Measurements from ENCODE around the gene ZMYM4. TPM values are rescaled to one million over a fixed set of nuclear protein-coding genes. Genes with fewer than 3 reads are reported as not detected.

Gene ZMYM4
- total RNA-seq, 2 experiments from 2014 or later = 37.0 to 39.9 TPM

- Mint-ChIP-seq H3K27ac (no peak overlapping the region), H3K4me1 (ENCODE audit: low read depth) (no peaks in the 10 kb centered on the region), H3K36me3 (ENCODE audit: low read depth) (no peaks in the 10 kb centered on the region), H3K9me3 (no peaks in the 10 kb centered on the region), H3K4me3 (no peak overlapping the region), H3K27me3 (no peaks in the 10 kb centered on the region)
- DNase-seq (no peak), ATAC-seq (ENCODE audit: poor library complexity) (no peak)
- Histone ChIP-seq H3K4me1 (ENCODE audit: insufficient read depth, low read length) (no peaks in the 10 kb centered on the region), H3K36me3 (ENCODE audit: insufficient read depth, low read length) (no peaks in the 10 kb centered on the region), H3K9me3 (ENCODE audit: control insufficient read depth in 1 of 2, insufficient read depth in 1 of 2, low read length in 2 of 2) (no peaks in the 10 kb centered on the region), H3K27ac (ENCODE audit: low read depth in 1 of 2, low read length in 2 of 2) (no peak overlapping the region), H3K27me3 (ENCODE audit: control insufficient read depth in 1 of 2, insufficient read depth in 2 of 2, low read length in 2 of 2) (no peaks in the 10 kb centered on the region), H3K4me3 (ENCODE audit: low read length) (no peak overlapping the region)
- CTCF ChIA-PET = interaction anchor here (0.6 to 0.9 kb wide), 2 partner anchors 19 to 21 kb away, joined by 3 to 4 read pairs; no protein-coding TSS in a partner anchor
- no peak for TF ChIP-seq CTCF (IDR thresholded peaks at IDR 0.05)
- intact Hi-C loops (cut with DNase I, micrococcal nuclease) = no loop called here
- POLR2A ChIA-PET = interaction anchor here (1.5 kb wide), 1 partner anchor 30 kb away, joined by 3 read pairs; the partner anchor contains the start of gene SFPQ
Measured at GRCh38 chr1:35223084-35223630, 45.4 kb upstream of the ZMYM4 start.

GRCh38 chr1:35226546-35226945 lies 42.0 kb upstream of the ZMYM4 start:
- ChIA-PET POLR2A (interaction anchor here (1.2 kb wide), 1 partner anchor 34 kb away, joined by 3 read pairs; the partner anchor contains the start of gene SFPQ), CTCF (no interaction called here)
- Mint-ChIP-seq H3K4me1 (ENCODE audit: low read depth) (no peaks in the 10 kb centered on the region), H3K27me3 (no peaks in the 10 kb centered on the region), H3K36me3 (ENCODE audit: low read depth) (no peaks in the 10 kb centered on the region), H3K9me3 (no peaks in the 10 kb centered on the region), H3K27ac (no peak overlapping the region), H3K4me3 (no peak overlapping the region)
- Histone ChIP-seq H3K9me3 (ENCODE audit: control insufficient read depth in 1 of 2, insufficient read depth in 1 of 2, low read length in 2 of 2) (no peaks in the 10 kb centered on the region), H3K27me3 (ENCODE audit: control insufficient read depth in 1 of 2, insufficient read depth in 2 of 2, low read length in 2 of 2) (no peaks in the 10 kb centered on the region), H3K36me3 (ENCODE audit: insufficient read depth, low read length) (no peaks in the 10 kb centered on the region), H3K27ac (ENCODE audit: low read depth in 1 of 2, low read length in 2 of 2) (no peak overlapping the region), H3K4me3 (ENCODE audit: low read length) (no peak overlapping the region), H3K4me1 (ENCODE audit: insufficient read depth, low read length) (no peaks in the 10 kb centered on the region)
- ATAC-seq (ENCODE audit: poor library complexity) = no peak
- intact Hi-C loops (cut with DNase I, micrococcal nuclease) = no loop called here
- TF ChIP-seq CTCF (IDR thresholded peaks at IDR 0.05) = no peak
- no peak for DNase-seq

GRCh38 chr1:35229587-35230360 lies 38.7 kb upstream of the ZMYM4 start:
- ATAC-seq (ENCODE audit: poor library complexity) = no peak
- H3K9me3 Mint-ChIP-seq = no peaks in the 10 kb centered on the region
- H3K36me3 Mint-ChIP-seq (ENCODE audit: low read depth) = no peaks in the 10 kb centered on the region
- ChIA-PET POLR2A (no interaction called here), CTCF (no interaction called here)
- Histone ChIP-seq H3K9me3 (ENCODE audit: control insufficient read depth in 1 of 2, insufficient read depth in 1 of 2, low read length in 2 of 2) (no peaks in the 10 kb centered on the region), H3K4me1 (ENCODE audit: insufficient read depth, low read length) (no peaks in the 10 kb centered on the region), H3K27me3 (ENCODE audit: control insufficient read depth in 1 of 2, insufficient read depth in 2 of 2, low read length in 2 of 2) (no peaks in the 10 kb centered on the region), H3K4me3 (ENCODE audit: low read length) (no peak overlapping the region), H3K27ac (ENCODE audit: low read depth in 1 of 2, low read length in 2 of 2) (no peak overlapping the region), H3K36me3 (ENCODE audit: insufficient read depth, low read length) (no peaks in the 10 kb centered on the region)
- intact Hi-C loops (cut with DNase I, micrococcal nuclease) = no loop called here
- H3K27ac Mint-ChIP-seq = no peak overlapping the region
- TF ChIP-seq CTCF (IDR thresholded peaks at IDR 0.05) = no peak
- H3K4me3 Mint-ChIP-seq = no peak overlapping the region
- no peak for DNase-seq
- no peaks in the 10 kb centered on the region for H3K4me1 Mint-ChIP-seq (ENCODE audit: low read depth)
- no peaks in the 10 kb centered on the region for H3K27me3 Mint-ChIP-seq

Data from CD4-positive, alpha-beta T cell (primary cell).